ENCODE measurements around the gene FAM118B.

Gene FAM118B

GRCh38 chr11:126175393-126175792, 36.2 kb upstream of the FAM118B start:
- no peak for DNase-seq (ENCODE audit: low read depth)
- no peak for TF ChIP-seq CTCF (IDR thresholded peaks at IDR 0.05; ENCODE audit: low read depth, low read length, missing control alignments)
- H3K4me3 ChIP-seq (ENCODE audit: low read depth, low read length) = no peak overlapping the region

GRCh38 chr11:126176853-126177470, 34.6 kb upstream of the FAM118B start:
- no peak overlapping the region for H3K4me3 ChIP-seq (ENCODE audit: low read depth, low read length)
- no peak for TF ChIP-seq CTCF (IDR thresholded peaks at IDR 0.05; ENCODE audit: low read depth, low read length, missing control alignments)
- DNase-seq (ENCODE audit: low read depth) = no peak

- H3K4me3 ChIP-seq (ENCODE audit: low read depth, low read length) = no peak overlapping the region
- TF ChIP-seq CTCF (IDR thresholded peaks at IDR 0.05; ENCODE audit: low read depth, low read length, missing control alignments) = no peak
- DNase-seq (ENCODE audit: low read depth) = no peak
Measured at GRCh38 chr11:126181939-126182730, 29.4 kb upstream of the FAM118B start.

- TF ChIP-seq CTCF (IDR thresholded peaks at IDR 0.05; ENCODE audit: low read depth, low read length, missing control alignments) = no peak
- H3K4me3 ChIP-seq (ENCODE audit: low read depth, low read length) = no peak overlapping the region
- DNase-seq (ENCODE audit: low read depth) = no peak
Measured at GRCh38 chr11:126182787-126183445, 28.7 kb upstream of the FAM118B start.

GRCh38 chr11:126185259-126186024, 26.1 kb upstream of the FAM118B start:
- no peak for DNase-seq (ENCODE audit: low read depth)
- H3K4me3 ChIP-seq (ENCODE audit: low read depth, low read length) = no peak overlapping the region
- TF ChIP-seq CTCF (IDR thresholded peaks at IDR 0.05; ENCODE audit: low read depth, low read length, missing control alignments) = no peak

GRCh38 chr11:126186025-126186698, 25.4 kb upstream of the FAM118B start:
- no peak overlapping the region for H3K4me3 ChIP-seq (ENCODE audit: low read depth, low read length)
- no peak for DNase-seq (ENCODE audit: low read depth)
- no peak for TF ChIP-seq CTCF (IDR thresholded peaks at IDR 0.05; ENCODE audit: low read depth, low read length, missing control alignments)
